GM13977 (cell line): ENCODE measurements around the gene HAO1.
"Not testable (repeated sequence)": the region's sequence is repeated elsewhere in the genome, so short reads cannot be mapped to it uniquely, and the experiment has no call there.

Source experiments
- DNase-seq: peaks from one replicate; pipeline ENCODE4 v3.0.0; 2012; ENCODE audit warnings: low spot score
- CTCF ChIP-seq: IDR thresholded peaks from 2 replicates; pipeline ENCODE4 v1.5.1; 2012; ENCODE audit warnings: mild to moderate bottlenecking, control low read depth; ENCODE audit not compliant: insufficient read depth; ENCODE audit errors: extremely low read depth, missing control alignments
- in situ Hi-C: fragments of 300-500 bp; cut with MboI; formaldehyde crosslinking; loops from one replicate; pipeline ENCODE4 v1.12.0; 2022; ENCODE audit warnings: low sequenced_read_pairs, low pct_unique_long_range_greater_than_20kb, mixed read lengths, inconsistent platforms; ENCODE audit not compliant: unreplicated experiment

Gene HAO1

GRCh38 chr20:7959484-7959883, 19.2 kb upstream of the HAO1 start:
- DNase-seq = no peak
- in situ Hi-C loops = no loop called here
- no peak for TF ChIP-seq CTCF

GRCh38 chr20:7956561-7956960, 16.3 kb upstream of the HAO1 start:
- in situ Hi-C loops = not testable (repeated sequence)

GRCh38 chr20:7950387-7950786, 10.1 kb upstream of the HAO1 start:
- no peak for TF ChIP-seq CTCF
- in situ Hi-C loops = no loop called here
- DNase-seq = no peak

More at GRCh38 chr20:7956561-7956960, 16.3 kb upstream of the HAO1 start:
- DNase-seq = not testable (repeated sequence)

- in situ Hi-C loops = no loop called here
- no peak for TF ChIP-seq CTCF
- DNase-seq = no peak
These were observed 3.6 kb upstream of the HAO1 start for GRCh38 chr20:7943891-7944290.

DNA sequence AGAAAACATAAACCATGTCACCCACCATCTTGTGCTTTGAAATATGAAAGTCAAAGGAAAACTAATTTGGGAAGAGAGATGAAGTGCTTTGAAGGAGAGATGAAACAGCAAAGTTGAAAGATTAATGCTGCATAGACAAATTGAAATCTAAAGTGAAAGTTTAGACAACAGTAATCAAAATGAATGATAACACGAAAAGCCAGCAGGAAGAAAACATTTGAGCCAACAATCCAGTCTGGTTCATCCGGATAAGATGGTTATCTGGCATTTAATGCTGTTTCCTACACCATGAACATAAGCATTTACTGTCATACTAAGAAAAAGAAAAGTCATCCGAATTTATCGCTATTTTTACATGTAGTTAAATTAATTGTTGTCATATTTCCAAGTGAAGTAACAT, 595 bp downstream of the HAO1 start:
- DNase-seq = no peak
- no peak for TF ChIP-seq CTCF
- in situ Hi-C loops = no loop called here

DNA sequence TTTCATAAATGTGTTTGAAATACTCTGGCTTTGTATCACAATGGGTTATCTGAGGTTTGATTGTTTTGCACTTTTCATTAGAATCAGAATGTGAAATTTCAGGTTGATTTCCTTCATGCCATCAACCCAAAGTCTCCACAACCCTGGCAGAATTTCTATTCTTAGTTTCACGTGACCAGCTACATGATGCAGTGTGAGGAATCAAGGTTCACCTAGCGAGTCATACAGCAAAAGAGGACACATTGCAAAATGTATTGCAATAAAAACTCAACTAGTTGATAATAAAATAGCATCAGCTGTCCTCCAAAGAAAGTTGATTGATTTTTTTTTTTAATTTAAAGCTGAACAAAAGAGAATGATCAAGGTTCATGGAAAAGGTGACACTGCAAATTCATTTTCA, 2.2 kb downstream of the HAO1 start:
- in situ Hi-C loops = no loop called here
- no peak for TF ChIP-seq CTCF

DNA sequence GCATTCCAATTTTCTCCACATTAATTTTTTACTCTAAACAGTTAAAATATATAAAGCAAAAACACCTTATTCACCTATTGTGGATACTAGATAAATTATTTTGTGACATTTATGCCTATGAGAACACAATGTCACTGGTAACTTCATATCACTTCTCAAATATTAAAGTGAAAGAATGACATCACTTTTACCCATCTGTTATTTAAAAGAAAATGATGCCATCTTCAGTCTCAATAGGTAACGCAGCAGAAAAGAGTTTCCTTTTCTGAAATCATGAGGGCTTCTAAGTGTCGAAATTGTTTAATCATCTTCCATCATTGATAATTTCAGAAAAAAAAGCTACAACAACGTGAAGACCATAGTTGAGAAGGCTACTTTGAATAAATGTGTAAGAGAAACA, 2.9 kb downstream of the HAO1 start:
- DNase-seq = no peak
- in situ Hi-C loops = no loop called here
- TF ChIP-seq CTCF = no peak

More for the DNA sequence above, 2.2 kb downstream of the HAO1 start:
- DNase-seq = no peak
